Subcutaneous adipose tissue (tissue), 4 donors: ENCODE results near the gene GRM3. TPM values are rescaled to one million over a fixed set of nuclear protein-coding genes. Genes with fewer than 3 reads are reported as not detected.

Source experiments
- CTCF ChIP-seq: fragments of 450-650 bp; IDR thresholded peaks from one replicate; pipeline ENCODE4 v1.5.1; 2016; ENCODE audit warnings: low read depth, mild to moderate bottlenecking, control low read depth, antibody characterized with exemption, moderate library complexity
- total RNA-seq, 4 donors: library from RNA; depleted of rRNA; stranded (reverse); fragments of >200 nt; gene quantifications; one replicate each; pipeline ENCODE4 v1.1.0, GENCODE V29; 2016

The GRM3 gene
- total RNA-seq, 4 donors from 2014 or later = not detected

- no peak for TF ChIP-seq CTCF
These were observed 2.1 kb downstream of the GRM3 start for GRCh38 chr7:86645676-86646276.

GRCh38 chr7:86647385-86648094, 3.8 kb downstream of the GRM3 start:
- no peak for TF ChIP-seq CTCF

- TF ChIP-seq CTCF = no peak
These were observed 4.5 kb downstream of the GRM3 start for GRCh38 chr7:86648169-86648568.

DNA sequence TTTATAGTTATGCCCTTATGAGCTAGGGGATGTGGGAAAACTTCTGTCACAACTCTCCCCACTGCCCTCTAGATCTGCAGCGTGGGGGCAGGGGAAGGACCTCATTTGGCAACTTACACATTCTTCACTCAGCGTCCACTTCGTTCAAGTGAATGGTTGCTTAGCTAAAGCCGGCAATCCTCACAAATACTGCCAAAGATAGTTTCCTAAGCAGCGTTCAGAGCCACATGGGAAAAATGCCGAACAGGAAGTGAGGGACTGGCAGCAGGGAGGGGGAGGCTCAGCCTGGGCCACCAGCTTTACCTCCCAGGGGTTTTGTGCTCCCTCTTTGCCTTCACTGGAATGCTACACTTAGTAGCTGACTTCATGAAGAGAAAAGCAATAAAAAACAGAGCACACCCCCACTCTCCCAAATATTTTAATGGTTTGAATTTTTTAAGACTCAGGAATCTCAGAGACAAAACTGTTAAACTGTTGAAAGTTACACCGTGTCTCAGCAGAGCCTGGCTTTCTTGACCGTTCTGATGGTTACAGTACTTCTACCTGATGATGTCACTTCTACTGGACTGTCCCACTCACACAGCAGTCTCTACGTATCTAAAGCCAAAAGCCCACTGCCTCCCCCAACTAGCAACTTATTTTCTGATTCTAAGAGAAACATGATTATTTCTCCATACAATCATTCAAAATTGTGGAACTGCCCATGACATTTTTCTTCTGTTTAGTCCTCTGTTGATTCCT, 10.4 kb downstream of the GRM3 start:
- TF ChIP-seq CTCF = no peak

- TF ChIP-seq CTCF = no peak
These were observed 14.2 kb downstream of the GRM3 start for GRCh38 chr7:86657948-86658347.

GRCh38 chr7:86660950-86661462, 17.3 kb downstream of the GRM3 start:
- no peak for TF ChIP-seq CTCF

DNA sequence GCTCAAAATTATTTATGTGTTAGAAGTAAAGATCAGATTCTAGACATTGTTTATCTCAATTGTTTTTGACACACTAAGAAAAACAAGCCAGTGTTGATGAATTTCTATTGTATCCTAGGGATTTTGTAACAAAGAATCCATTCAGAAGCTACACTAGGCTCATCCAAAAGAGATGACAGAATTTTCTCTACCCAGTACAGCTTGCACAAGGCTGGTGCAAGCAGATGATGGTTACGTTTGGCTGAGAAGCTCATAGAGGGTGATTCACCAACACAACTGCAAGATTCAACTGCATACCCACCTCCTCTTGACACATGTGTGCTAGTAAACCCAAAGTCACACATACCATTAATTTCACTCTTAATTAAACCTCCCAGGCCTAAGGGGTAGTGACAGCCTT, 20.8 kb downstream of the GRM3 start:
- TF ChIP-seq CTCF = no peak
